GM13977 (cell line): ENCODE data around the gene TBC1D24.

ENCODE experiments used
- DNase-seq: peaks from one replicate; pipeline ENCODE4 v3.0.0; 2012; ENCODE audit warnings: low spot score
- CTCF ChIP-seq: IDR thresholded peaks from 2 replicates; pipeline ENCODE4 v1.5.1; 2012; ENCODE audit warnings: mild to moderate bottlenecking, control low read depth; ENCODE audit not compliant: insufficient read depth; ENCODE audit errors: extremely low read depth, missing control alignments
- in situ Hi-C: fragments of 300-500 bp; cut with MboI; formaldehyde crosslinking; loops from one replicate; pipeline ENCODE4 v1.12.0; 2022; ENCODE audit warnings: low sequenced_read_pairs, low pct_unique_long_range_greater_than_20kb, mixed read lengths, inconsistent platforms; ENCODE audit not compliant: unreplicated experiment

TBC1D24 gene

DNA sequence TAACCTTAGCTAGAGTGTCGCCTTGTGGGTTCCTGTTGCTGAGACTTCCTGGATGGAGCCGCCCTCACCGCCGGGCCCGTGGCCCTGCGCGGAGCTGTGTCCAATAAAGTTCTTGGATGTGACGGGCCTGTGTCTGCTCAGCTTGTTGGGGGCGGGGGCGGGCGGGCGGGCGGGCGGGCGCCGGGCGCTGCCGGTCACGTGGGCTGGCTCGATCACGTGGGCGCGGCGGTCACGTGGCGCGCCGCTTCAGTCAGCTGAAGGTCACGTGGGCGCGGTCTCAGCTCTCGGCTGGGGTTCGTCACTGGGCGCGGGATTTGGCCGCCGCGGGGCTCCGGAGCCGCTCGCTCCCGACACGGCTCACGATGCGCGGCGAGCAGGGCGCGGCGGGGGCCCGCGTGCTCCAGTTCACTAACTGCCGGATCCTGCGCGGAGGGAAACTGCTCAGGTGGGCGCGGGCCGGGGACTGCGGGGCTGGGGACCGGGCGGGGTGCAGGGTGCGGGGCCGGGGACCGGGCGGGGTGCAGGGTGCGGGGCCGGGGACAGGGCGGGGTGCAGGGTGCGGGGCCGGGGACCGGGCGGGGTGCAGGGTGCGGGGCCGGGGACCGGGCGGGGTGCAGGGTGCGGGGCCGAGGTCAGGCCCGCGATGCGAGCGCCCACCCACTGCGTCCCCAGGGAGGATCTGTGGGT is 45.3 kb downstream of the TBC1D24 start, which contains the start of gene AMDHD2:
Gene AMDHD2 (plus strand): TSS at position 275 of the 687 bp plus-strand sequence. CDS start 88 bp downstream, at position 363.
- no peak for TF ChIP-seq CTCF
- DNase-seq: peak; percentile 99
- in situ Hi-C loops: no loop called here

DNA sequence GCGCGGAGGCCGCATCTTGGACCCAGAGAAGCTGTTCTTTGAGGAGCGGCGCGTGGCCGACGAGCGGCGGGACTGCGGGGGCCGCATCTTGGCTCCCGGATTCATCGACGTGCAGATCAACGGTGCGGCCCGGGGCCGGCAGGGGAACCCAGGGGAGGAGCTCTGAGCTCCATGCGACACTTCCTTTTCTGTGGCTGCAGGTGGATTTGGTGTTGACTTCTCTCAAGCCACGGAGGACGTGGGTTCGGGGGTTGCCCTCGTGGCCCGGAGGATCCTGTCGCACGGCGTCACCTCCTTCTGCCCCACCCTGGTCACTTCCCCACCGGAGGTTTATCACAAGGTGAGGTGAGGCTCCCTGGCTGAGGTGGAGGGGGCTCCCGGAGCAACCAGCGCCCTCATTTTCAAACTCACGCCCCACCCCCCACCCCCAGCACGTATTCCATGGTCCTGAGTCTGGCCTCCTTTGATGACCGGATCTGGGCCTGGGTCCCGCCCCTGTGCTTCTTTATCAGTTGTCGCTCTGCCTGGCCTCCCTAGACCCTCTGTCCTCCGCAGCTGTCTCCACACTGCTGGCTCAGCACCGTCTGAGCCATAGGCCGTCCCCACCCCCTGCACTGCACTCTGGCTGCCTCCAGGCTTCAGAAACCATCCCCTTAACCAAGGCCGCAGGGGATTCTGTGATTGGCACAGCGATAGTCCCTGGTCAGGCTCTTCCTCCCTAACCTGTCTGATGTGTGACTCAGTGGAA is 46.0 kb downstream of the TBC1D24 start:
- peak; percentile 75 for DNase-seq
- TF ChIP-seq CTCF: no peak
- in situ Hi-C loops: no loop called here

- in situ Hi-C loops: no loop called here
- TF ChIP-seq CTCF: no peak
- DNase-seq: no peak
Measured at GRCh38 chr16:2523801-2524231, 48.9 kb downstream of the TBC1D24 start.

DNA sequence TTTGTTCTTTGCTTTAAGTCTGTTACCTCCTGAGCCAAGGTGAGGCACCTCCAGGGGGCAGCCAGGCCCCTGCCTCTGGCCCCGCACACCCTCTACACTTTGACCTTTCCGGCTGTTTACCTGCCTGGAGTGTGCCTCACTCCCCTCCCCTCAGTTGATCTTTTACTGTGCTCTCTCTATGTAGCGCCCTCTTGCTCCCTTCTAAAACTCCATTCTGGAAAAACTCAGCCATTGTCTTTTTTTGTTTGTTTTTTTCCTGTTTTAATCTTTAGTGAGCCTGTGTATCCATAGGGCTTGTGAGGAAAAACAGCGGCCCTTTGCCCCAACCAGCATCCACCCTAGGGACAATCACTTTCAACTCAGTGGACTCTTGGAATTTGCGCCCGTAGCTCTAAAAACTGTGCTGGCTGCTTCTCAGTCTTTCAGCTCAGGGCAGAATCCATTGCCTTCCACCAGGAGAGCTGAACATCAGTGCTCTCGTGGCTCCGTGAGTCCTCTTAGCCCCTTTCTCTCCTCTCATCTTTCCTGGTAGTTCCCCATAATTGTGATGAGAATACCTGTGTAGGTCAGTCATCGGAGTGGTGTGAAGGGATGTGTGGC is 49.5 kb downstream of the TBC1D24 start:
- DNase-seq: no peak
- no peak for TF ChIP-seq CTCF
- in situ Hi-C loops: no loop called here

- in situ Hi-C loops: no loop called here
- DNase-seq: no peak
- no peak for TF ChIP-seq CTCF
Measured at GRCh38 chr16:2526135-2526534, 51.2 kb downstream of the TBC1D24 start.

- in situ Hi-C loops: no loop called here
- no peak for TF ChIP-seq CTCF
- DNase-seq: no peak
Measured at GRCh38 chr16:2527071-2527783, 52.3 kb downstream of the TBC1D24 start.
